ENCODE measurements around the gene SORCS2. TPM values are rescaled to one million over a fixed set of nuclear protein-coding genes. Genes with fewer than 3 reads are reported as not detected.

SORCS2 gene
- total and polyA plus RNA-seq, 4 donors: 2.2 to 7.7 (median 2.5) TPM

DNA sequence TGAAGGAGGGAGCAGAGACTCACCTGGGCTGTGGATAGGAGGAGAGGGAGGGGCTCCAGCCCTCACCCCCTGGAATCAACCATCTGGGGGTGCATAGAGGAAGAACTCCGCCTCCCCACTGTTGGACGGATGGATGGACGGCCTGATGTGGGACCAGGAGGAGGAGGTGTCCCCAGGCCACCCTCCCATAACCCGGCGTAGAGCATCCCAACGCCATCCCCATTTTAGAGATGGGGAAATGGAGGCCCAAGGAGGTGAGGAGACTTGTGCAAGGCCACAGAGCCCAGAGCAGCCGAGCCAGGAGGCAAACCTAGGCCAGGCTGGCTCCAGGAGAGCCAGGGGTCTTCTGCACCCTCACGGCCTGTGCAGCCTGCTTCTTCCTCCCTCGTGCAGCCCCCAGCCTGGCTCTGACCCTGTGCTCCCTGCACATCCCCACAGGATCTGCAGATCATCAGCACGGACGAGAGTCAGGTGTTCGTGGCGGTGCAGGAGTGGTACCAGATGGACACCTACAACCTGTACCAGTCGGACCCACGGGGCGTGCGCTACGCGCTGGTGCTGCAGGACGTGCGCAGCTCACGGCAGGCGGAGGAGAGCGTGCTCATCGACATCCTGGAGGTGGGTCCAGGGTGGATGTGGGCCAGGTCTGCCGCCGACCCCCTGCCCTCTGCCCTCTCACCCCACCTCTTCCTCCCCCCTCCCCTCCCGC is 483.4 kb downstream of the SORCS2 start:
- Histone ChIP-seq H3K9ac (ENCODE audit: insufficient read depth in 1 of 2, low read length in 2 of 2) (no peak overlapping the region), H3K27me3 (ENCODE audit: control insufficient read depth in 3 of 3, insufficient read depth in 3 of 3, low read length in 2 of 3) (no peaks in the 10 kb centered on the region), H3K4me1 (ENCODE audit: control insufficient read depth in 5 of 5, insufficient read depth in 5 of 5, low read length in 5 of 5) (no peaks in the 10 kb centered on the region), H3K9me3 (ENCODE audit: control insufficient read depth in 4 of 4, insufficient read depth in 3 of 4, low read length in 3 of 4) (peaks cover 0 to 2% (median 0%) of the 10 kb centered on the region in 4 donors), H3K27ac (ENCODE audit: low read depth in 1 of 2, low read length in 1 of 2) (no peak overlapping the region), H3K36me3 (ENCODE audit: control insufficient read depth in 4 of 4, insufficient read depth in 4 of 4, low read length in 4 of 4) (no peaks in the 10 kb centered on the region), H3K4me3 (no peak overlapping the region)
- no peak for ATAC-seq (ENCODE audit: insufficient read depth, low FRiP score)
- WGBS, 2 donors: 85 to 87% methylated on average over 28 of the region's 28 CpGs
- DNase-seq: no peak
- TF ChIP-seq, protein P1, sequence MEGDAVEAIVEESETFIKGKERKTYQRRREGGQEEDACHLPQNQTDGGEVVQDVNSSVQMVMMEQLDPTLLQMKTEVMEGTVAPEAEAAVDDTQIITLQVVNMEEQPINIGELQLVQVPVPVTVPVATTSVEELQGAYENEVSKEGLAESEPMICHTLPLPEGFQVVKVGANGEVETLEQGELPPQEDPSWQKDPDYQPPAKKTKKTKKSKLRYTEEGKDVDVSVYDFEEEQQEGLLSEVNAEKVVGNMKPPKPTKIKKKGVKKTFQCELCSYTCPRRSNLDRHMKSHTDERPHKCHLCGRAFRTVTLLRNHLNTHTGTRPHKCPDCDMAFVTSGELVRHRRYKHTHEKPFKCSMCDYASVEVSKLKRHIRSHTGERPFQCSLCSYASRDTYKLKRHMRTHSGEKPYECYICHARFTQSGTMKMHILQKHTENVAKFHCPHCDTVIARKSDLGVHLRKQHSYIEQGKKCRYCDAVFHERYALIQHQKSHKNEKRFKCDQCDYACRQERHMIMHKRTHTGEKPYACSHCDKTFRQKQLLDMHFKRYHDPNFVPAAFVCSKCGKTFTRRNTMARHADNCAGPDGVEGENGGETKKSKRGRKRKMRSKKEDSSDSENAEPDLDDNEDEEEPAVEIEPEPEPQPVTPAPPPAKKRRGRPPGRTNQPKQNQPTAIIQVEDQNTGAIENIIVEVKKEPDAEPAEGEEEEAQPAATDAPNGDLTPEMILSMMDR (IDR thresholded peaks at IDR 0.05; ENCODE audit: control extremely low read depth, extremely low read depth): no peak

DNA sequence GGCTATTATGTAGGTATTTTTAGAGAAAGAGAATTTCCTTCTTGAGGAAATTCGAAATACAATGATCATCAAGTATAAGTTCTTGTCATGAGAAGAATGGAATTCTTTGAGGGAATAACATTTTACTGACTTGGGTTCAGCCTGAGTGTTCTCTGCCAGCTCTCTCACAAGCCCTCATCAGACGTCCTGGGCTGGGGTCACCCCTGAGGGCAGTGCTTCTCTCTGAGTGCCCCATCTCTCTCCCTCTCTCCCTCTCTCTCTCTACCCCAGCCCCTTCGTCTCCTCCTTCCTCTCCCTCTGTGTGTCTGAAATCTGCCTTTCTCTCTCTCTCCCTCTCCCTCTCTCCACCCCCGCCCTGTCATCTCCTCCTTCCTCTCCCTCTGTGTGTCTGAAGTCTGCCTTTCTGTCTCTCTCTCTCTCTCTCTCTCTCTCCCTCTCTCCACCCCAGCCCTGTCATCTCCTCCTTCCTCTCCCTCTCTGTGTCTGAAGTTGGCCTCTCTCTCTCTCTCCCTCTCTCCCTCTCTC is 484.1 kb downstream of the SORCS2 start:
- Histone ChIP-seq H3K9me3 (ENCODE audit: control insufficient read depth in 4 of 4, insufficient read depth in 3 of 4, low read length in 3 of 4) (peaks cover 0 to 5% (median 0%) of the 10 kb centered on the region in 4 donors), H3K36me3 (ENCODE audit: control insufficient read depth in 4 of 4, insufficient read depth in 4 of 4, low read length in 4 of 4) (no peaks in the 10 kb centered on the region), H3K9ac (ENCODE audit: insufficient read depth in 1 of 2, low read length in 2 of 2) (no peak overlapping the region), H3K27me3 (ENCODE audit: control insufficient read depth in 3 of 3, insufficient read depth in 3 of 3, low read length in 2 of 3) (no peaks in the 10 kb centered on the region), H3K27ac (ENCODE audit: low read depth in 1 of 2, low read length in 1 of 2) (no peak overlapping the region), H3K4me3 (no peak overlapping the region), H3K4me1 (ENCODE audit: control insufficient read depth in 5 of 5, insufficient read depth in 5 of 5, low read length in 5 of 5) (no peaks in the 10 kb centered on the region)
- 34 to 44% methylated on average over 4 of the region's 4 CpGs for WGBS, 2 donors
- TF ChIP-seq, protein P1 (IDR thresholded peaks at IDR 0.05; ENCODE audit: control extremely low read depth, extremely low read depth): no peak
- ATAC-seq (ENCODE audit: insufficient read depth, low FRiP score) (no peak), DNase-seq (peak in 1 of 3 donors; percentile 22)

DNA sequence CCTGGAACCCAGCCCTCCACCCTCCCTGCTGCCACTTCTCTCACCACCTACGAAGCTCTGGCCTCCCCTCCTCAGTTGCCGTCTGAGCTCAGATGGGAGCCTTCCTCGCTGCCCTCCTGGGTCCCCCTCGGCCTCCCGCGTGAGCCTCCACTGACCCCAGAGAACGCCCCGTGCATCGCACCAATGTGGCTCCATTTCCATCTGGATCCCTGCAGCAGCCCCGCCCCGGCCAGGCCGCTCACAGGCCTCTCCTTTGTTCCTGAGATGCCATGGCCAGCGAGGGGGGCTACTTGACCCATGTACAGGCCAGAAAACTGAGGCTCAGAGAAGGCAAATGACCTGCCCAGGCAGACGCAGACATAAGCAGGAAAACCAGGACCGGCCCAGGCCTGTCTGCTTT is 484.7 kb downstream of the SORCS2 start:
- no peaks in the 10 kb centered on the region for H3K27me3 ChIP-seq (ENCODE audit: control insufficient read depth in 3 of 3, insufficient read depth in 3 of 3, low read length in 2 of 3)
- TF ChIP-seq, protein P1 (IDR thresholded peaks at IDR 0.05; ENCODE audit: control extremely low read depth, extremely low read depth): no peak
- no peak overlapping the region for H3K9ac ChIP-seq (ENCODE audit: insufficient read depth in 1 of 2, low read length in 2 of 2)
- ATAC-seq (ENCODE audit: insufficient read depth, low FRiP score): no peak
- 85 to 87% methylated on average over 15 of the region's 15 CpGs for WGBS, 2 donors
- no peak overlapping the region for H3K27ac ChIP-seq (ENCODE audit: low read depth in 1 of 2, low read length in 1 of 2)
- H3K36me3 ChIP-seq (ENCODE audit: control insufficient read depth in 4 of 4, insufficient read depth in 4 of 4, low read length in 4 of 4): no peaks in the 10 kb centered on the region
- peaks cover 0 to 6% (median 0%) of the 10 kb centered on the region in 4 donors for H3K9me3 ChIP-seq (ENCODE audit: control insufficient read depth in 4 of 4, insufficient read depth in 3 of 4, low read length in 3 of 4)
- H3K4me1 ChIP-seq (ENCODE audit: control insufficient read depth in 5 of 5, insufficient read depth in 5 of 5, low read length in 5 of 5): no peaks in the 10 kb centered on the region
- no peak for DNase-seq
- H3K4me3 ChIP-seq: no peak overlapping the region
